MCF 10A (cell line): ENCODE results near the gene CETN1. TPM values are rescaled to one million over a fixed set of nuclear protein-coding genes. Genes with fewer than 3 reads are reported as not detected.

Experiments
- BruUV-seq: library from RNA; stranded (reverse); fragments of 400-500 nt; replicated peaks from 2 replicates; lab custom pipeline; 2021; lab: Mats Ljungman, UMichigan
- CTCF ChIA-PET: fragments of 300-600 bp; sonication (Branson Sonifier 250); formaldehyde crosslinking; extraction: SDS; loops from one replicate; lab custom pipeline; 2021; ENCODE audit warnings: antibody characterized with exemption, inconsistent platforms; lab: Yijun Ruan, JAX
- POLR2A ChIA-PET: fragments of 300-600, 350-650 bp; sonication (Branson Sonifier 250); formaldehyde crosslinking; extraction: SDS; loops from one replicate; lab custom pipeline; 2020; ENCODE audit warnings: antibody characterized with exemption, inconsistent platforms; lab: Yijun Ruan, JAX
- DNase-seq: peaks from one replicate; pipeline ENCODE4 v3.0.0-alpha.2; 2018; ENCODE audit not compliant: unreplicated experiment
- H3K27ac Mint-ChIP-seq: one replicate; pipeline ENCODE4 v1.8.0; 2022; ENCODE audit warnings: mild to moderate bottlenecking, low read depth, mixed read lengths; ENCODE audit not compliant: unreplicated experiment
- H3K27me3 Mint-ChIP-seq: one replicate; pipeline ENCODE4 v1.8.0; 2022; ENCODE audit warnings: mixed read lengths; ENCODE audit not compliant: insufficient read depth, unreplicated experiment
- H3K36me3 Mint-ChIP-seq: one replicate; pipeline ENCODE4 v1.8.0; 2022; ENCODE audit warnings: mild to moderate bottlenecking, moderate library complexity, mixed read lengths; ENCODE audit not compliant: insufficient read depth, unreplicated experiment
- H3K4me1 Mint-ChIP-seq: one replicate; pipeline ENCODE4 v1.8.0; 2022; ENCODE audit warnings: mixed read lengths; ENCODE audit not compliant: insufficient read depth, unreplicated experiment
- H3K4me3 Mint-ChIP-seq: one replicate; pipeline ENCODE4 v1.8.0; 2022; ENCODE audit warnings: mild to moderate bottlenecking, moderate library complexity, mixed read lengths; ENCODE audit not compliant: unreplicated experiment
- H3K9me3 Mint-ChIP-seq: one replicate; pipeline ENCODE4 v1.8.0; 2022; ENCODE audit warnings: mixed read lengths; ENCODE audit not compliant: unreplicated experiment
- CTCF ChIP-seq: fragments of 200-600 bp; IDR thresholded peaks from one replicate; pipeline ENCODE4 v1.8.0; 2022; ENCODE audit warnings: antibody characterized with exemption, mild to moderate bottlenecking; ENCODE audit not compliant: unreplicated experiment
- intact Hi-C: fragments of 100-400 bp; cut with micrococcal nuclease; formaldehyde crosslinking; loops from 2 replicates; pipeline ENCODE4 v1.14.1; 2022
- total RNA-seq: library from RNA; stranded (reverse); gene quantifications from 2 replicates; pipeline ENCODE4 v1.2.3, GENCODE V29; 2022

CETN1 gene
- total RNA-seq, 1 experiment from 2014 or later = not detected

GRCh38 chr18:543447-544078, 36.6 kb upstream of the CETN1 start:
- intact Hi-C loops = no loop called here
- Mint-ChIP-seq H3K36me3 (no peaks in the 10 kb centered on the region), H3K9me3 (peaks cover 7% of the 10 kb centered on the region), H3K27ac (no peak overlapping the region), H3K4me1 (no peaks in the 10 kb centered on the region), H3K4me3 (no peak overlapping the region), H3K27me3 (no peaks in the 10 kb centered on the region)
- no peak for TF ChIP-seq CTCF
- no TSS peak for BruUV-seq
- ChIA-PET CTCF (interaction anchor here (1.0 kb wide), 1 partner anchor 32 kb away, joined by 3 read pairs; no protein-coding TSS in a partner anchor), POLR2A (no interaction called here)
- DNase-seq = no peak

GRCh38 chr18:549967-550366, 30.2 kb upstream of the CETN1 start:
- H3K9me3 Mint-ChIP-seq = no peaks in the 10 kb centered on the region
- H3K27me3 Mint-ChIP-seq = no peaks in the 10 kb centered on the region
- H3K36me3 Mint-ChIP-seq = no peaks in the 10 kb centered on the region
- TF ChIP-seq CTCF = no peak
- no peaks in the 10 kb centered on the region for H3K4me1 Mint-ChIP-seq
- no peak for DNase-seq
- intact Hi-C loops = no loop called here
- CTCF ChIA-PET = interaction anchor here (0.7 kb wide), 1 partner anchor 18 kb away, joined by 4 read pairs; no protein-coding TSS in a partner anchor
- no peak overlapping the region for H3K27ac Mint-ChIP-seq
- no TSS peak for BruUV-seq
- no peak overlapping the region for H3K4me3 Mint-ChIP-seq
- POLR2A ChIA-PET = no interaction called here

- no TSS peak for BruUV-seq
- intact Hi-C loops = no loop called here
- H3K27me3 Mint-ChIP-seq = no peaks in the 10 kb centered on the region
- no peaks in the 10 kb centered on the region for H3K9me3 Mint-ChIP-seq
- no peaks in the 10 kb centered on the region for H3K4me1 Mint-ChIP-seq
- no peak for TF ChIP-seq CTCF
- ChIA-PET CTCF (no interaction called here), POLR2A (no interaction called here)
- H3K27ac Mint-ChIP-seq = no peak overlapping the region
- H3K36me3 Mint-ChIP-seq = no peaks in the 10 kb centered on the region
- H3K4me3 Mint-ChIP-seq = no peak overlapping the region
- no peak for DNase-seq
These were observed 28.6 kb upstream of the CETN1 start for GRCh38 chr18:551404-552061.

- BruUV-seq = no TSS peak
- Mint-ChIP-seq H3K36me3 (no peaks in the 10 kb centered on the region), H3K4me1 (no peaks in the 10 kb centered on the region), H3K9me3 (no peaks in the 10 kb centered on the region), H3K27ac (no peak overlapping the region), H3K4me3 (no peak overlapping the region), H3K27me3 (no peaks in the 10 kb centered on the region)
- CTCF ChIA-PET = no interaction called here
- DNase-seq = no peak
- no peak for TF ChIP-seq CTCF
- POLR2A ChIA-PET = no interaction called here
- intact Hi-C loops = no loop called here
These were observed 24.3 kb upstream of the CETN1 start for GRCh38 chr18:555705-556457.
